ENCODE measurements around the gene PRDM12.

The PRDM12 gene

GRCh38 chr9:130636648-130637020 is 27.8 kb upstream of the PRDM12 start:
- no peak for TF ChIP-seq CTCF (IDR thresholded peaks at IDR 0.05; ENCODE audit: low read depth, low read length, missing control alignments)
- no peak overlapping the region for H3K4me3 ChIP-seq (ENCODE audit: low read depth, low read length)
- no peak for DNase-seq (ENCODE audit: low read depth)

GRCh38 chr9:130638284-130639123 is 25.9 kb upstream of the PRDM12 start:
- no peak for TF ChIP-seq CTCF (IDR thresholded peaks at IDR 0.05; ENCODE audit: low read depth, low read length, missing control alignments)

GRCh38 chr9:130639124-130639765 is 25.1 kb upstream of the PRDM12 start:
- H3K4me3 ChIP-seq (ENCODE audit: low read depth, low read length): no peak overlapping the region
- no peak for DNase-seq (ENCODE audit: low read depth)
- no peak for TF ChIP-seq CTCF (IDR thresholded peaks at IDR 0.05; ENCODE audit: low read depth, low read length, missing control alignments)

More at GRCh38 chr9:130638284-130639123, 25.9 kb upstream of the PRDM12 start:
- DNase-seq (ENCODE audit: low read depth): no peak
- H3K4me3 ChIP-seq (ENCODE audit: low read depth, low read length): no peak overlapping the region

- no peak for DNase-seq (ENCODE audit: low read depth)
- TF ChIP-seq CTCF (IDR thresholded peaks at IDR 0.05; ENCODE audit: low read depth, low read length, missing control alignments): no peak
- H3K4me3 ChIP-seq (ENCODE audit: low read depth, low read length): no peak overlapping the region
Measured at GRCh38 chr9:130639866-130640555, 24.4 kb upstream of the PRDM12 start.

GRCh38 chr9:130640681-130641080 is 23.7 kb upstream of the PRDM12 start:
- TF ChIP-seq CTCF (IDR thresholded peaks at IDR 0.05; ENCODE audit: low read depth, low read length, missing control alignments): peak; percentile 25
- DNase-seq (ENCODE audit: low read depth): peak; percentile 49
- no peak overlapping the region for H3K4me3 ChIP-seq (ENCODE audit: low read depth, low read length)

- DNase-seq (ENCODE audit: low read depth): no peak
- no peak for TF ChIP-seq CTCF (IDR thresholded peaks at IDR 0.05; ENCODE audit: low read depth, low read length, missing control alignments)
- no peak overlapping the region for H3K4me3 ChIP-seq (ENCODE audit: low read depth, low read length)
Measured at GRCh38 chr9:130642926-130643325, 21.5 kb upstream of the PRDM12 start.
